Measurements from ENCODE around the gene PPP1R14B.
A peak's percentile ranks its signal among the peaks of the same experiment; 100 is the strongest.

Gene PPP1R14B

DNA sequence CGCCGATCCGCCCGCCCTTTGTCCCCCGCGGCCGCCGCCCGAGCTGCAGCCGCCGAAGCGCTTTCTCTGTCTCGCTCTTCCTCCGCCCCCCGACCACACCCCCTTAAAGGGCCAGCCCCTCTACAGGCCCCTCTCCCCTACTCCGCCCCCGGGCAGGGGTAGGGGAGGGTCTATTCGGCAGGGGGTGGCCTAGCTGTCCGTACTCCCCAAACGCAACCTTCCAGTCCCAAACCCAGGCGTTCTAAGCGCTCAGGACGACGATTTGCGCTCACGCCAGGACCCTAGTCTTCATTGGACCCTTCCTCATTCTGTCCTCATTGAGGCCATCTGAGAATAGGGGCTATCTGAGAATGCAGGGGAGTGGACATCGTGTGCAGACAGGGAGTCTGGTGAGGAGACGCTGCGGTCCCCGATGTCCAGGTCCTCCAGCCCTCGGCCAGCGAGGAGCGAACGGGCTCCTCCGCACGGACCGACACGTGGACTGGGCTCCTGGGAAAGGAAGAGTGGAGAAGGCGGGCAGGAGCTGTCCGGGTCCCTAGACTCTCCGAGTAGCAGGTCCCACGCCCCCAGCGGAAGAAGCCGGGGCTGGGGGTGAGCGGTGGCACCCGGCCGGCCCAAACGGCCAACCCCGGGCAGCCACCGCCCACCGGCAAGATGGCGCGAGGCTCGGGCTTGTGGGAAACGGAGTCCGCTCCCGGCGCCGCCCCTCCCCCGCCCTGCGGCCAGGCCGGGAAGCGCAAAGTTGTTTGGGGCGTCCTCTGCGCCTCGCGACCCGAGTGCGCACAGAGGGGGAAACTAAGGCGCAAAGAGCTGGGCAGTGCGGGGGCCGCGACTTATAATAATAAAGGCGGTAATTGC lies at the start of gene PPP1R14B:
TSS of gene PPP1R14B (minus strand) at position 73 of the 858 bp plus-strand sequence. CDS start 270 bp downstream, outside the sequence.
- peak; percentile 92 for DNase-seq (ENCODE audit: low read depth, low spot score)
- TF ChIP-seq, protein P1, sequence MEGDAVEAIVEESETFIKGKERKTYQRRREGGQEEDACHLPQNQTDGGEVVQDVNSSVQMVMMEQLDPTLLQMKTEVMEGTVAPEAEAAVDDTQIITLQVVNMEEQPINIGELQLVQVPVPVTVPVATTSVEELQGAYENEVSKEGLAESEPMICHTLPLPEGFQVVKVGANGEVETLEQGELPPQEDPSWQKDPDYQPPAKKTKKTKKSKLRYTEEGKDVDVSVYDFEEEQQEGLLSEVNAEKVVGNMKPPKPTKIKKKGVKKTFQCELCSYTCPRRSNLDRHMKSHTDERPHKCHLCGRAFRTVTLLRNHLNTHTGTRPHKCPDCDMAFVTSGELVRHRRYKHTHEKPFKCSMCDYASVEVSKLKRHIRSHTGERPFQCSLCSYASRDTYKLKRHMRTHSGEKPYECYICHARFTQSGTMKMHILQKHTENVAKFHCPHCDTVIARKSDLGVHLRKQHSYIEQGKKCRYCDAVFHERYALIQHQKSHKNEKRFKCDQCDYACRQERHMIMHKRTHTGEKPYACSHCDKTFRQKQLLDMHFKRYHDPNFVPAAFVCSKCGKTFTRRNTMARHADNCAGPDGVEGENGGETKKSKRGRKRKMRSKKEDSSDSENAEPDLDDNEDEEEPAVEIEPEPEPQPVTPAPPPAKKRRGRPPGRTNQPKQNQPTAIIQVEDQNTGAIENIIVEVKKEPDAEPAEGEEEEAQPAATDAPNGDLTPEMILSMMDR (IDR thresholded peaks at IDR 0.05; ENCODE audit: low read depth, low read length): no peak
- in situ Hi-C loops (cut with HindIII; ENCODE audit: low sequenced_read_pairs): no loop called here
- H3K4me3 ChIP-seq (ENCODE audit: low read depth, low read length): peak within 1 kb of the TSS; percentile 67

- in situ Hi-C loops (cut with HindIII; ENCODE audit: low sequenced_read_pairs): no loop called here
Observed at GRCh38 chr11:64296236-64296635, 49.5 kb upstream of the PPP1R14B start.

DNA sequence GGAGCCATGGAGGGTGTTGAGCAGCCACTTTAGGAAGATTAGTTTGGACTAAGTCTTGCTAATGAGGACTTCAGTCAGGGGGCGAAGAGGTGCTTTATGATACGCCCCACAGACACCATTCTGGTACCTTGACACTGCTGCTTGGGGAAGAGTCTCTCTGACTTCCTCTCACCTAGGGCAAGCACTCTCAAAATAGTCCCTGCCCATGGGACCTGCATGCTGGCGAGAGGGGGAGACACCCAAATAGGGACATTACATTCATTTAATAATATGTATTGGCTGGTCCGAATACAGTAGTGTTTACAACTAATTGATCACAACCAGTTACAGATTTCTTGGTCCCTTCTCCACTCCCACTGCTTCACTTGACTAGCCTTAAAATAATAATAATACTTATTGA lies 49.0 kb upstream of the PPP1R14B start:
- DNase-seq (ENCODE audit: low read depth, low spot score): no peak
- in situ Hi-C loops (cut with HindIII; ENCODE audit: low sequenced_read_pairs): no loop called here
- H3K4me3 ChIP-seq (ENCODE audit: low read depth, low read length): no peak overlapping the region
- TF ChIP-seq, protein P1 (IDR thresholded peaks at IDR 0.05; ENCODE audit: low read depth, low read length): no peak

More at GRCh38 chr11:64296236-64296635, 49.5 kb upstream of the PPP1R14B start:
- TF ChIP-seq, protein P1 (IDR thresholded peaks at IDR 0.05; ENCODE audit: low read depth, low read length): no peak
- no peak overlapping the region for H3K4me3 ChIP-seq (ENCODE audit: low read depth, low read length)
- no peak for DNase-seq (ENCODE audit: low read depth, low spot score)

DNA sequence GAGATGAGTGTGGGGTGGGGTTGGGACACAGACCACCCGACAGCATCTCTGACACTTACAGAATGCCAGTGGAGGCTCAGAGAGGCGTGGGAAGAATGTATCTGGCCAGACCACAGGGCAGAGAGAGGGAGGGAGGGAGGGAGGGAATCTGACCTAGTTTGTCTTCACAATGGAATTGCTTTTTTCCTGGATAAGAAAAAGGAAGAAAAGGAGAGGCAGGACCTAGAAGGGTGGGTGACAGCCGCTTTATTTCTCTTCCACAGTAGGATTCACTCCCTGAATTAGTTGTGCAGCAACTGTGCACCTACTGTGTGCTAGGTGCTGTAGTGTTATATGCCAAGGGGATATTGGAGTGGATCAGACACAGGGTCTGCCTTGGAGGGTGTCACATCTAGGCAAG lies 48.0 kb upstream of the PPP1R14B start:
- DNase-seq (ENCODE audit: low read depth, low spot score): no peak
- in situ Hi-C loops (cut with HindIII; ENCODE audit: low sequenced_read_pairs): no loop called here
- H3K4me3 ChIP-seq (ENCODE audit: low read depth, low read length): no peak overlapping the region
- TF ChIP-seq, protein P1 (IDR thresholded peaks at IDR 0.05; ENCODE audit: low read depth, low read length): no peak

DNA sequence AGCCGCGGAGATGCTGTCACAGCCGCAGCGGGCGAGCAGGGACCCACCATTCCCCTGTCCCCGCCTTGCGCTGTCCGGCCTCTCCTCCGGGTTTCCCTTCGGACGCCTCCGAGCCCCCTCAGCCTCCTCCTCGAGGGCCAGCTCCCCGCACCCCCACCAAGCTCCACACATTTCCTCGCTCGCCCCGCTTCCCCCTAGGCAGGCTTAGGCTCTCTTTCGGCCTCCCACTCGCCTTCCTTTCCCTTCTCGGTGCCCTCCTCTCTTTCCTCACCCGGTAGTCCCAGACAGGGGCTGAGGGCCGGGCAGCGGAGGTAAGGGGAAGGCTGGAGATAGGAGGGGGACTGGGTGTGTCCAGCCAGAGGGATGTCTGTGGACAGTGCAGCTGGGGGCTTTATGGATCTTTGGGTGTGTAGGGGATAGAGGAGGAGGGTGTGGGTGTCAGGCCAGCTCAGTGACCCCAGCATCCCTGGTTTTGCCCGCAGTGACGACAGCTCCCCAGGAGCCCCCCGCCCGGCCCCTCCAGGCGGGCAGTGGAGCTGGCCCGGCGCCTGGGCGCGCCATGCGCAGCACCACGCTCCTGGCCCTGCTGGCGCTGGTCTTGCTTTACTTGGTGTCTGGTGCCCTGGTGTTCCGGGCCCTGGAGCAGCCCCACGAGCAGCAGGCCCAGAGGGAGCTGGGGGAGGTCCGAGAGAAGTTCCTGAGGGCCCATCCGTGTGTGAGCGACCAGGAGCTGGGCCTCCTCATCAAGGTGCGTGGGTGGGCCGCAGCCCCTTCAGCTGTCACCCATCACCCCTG lies 45.9 kb upstream of the PPP1R14B start:
- DNase-seq (ENCODE audit: low read depth, low spot score): no peak
- TF ChIP-seq, protein P1 (IDR thresholded peaks at IDR 0.05; ENCODE audit: low read depth, low read length): no peak
- in situ Hi-C loops (cut with HindIII; ENCODE audit: low sequenced_read_pairs): no loop called here
- no peak overlapping the region for H3K4me3 ChIP-seq (ENCODE audit: low read depth, low read length)

GRCh38 chr11:64291752-64292459 lies 45.2 kb upstream of the PPP1R14B start:
- no peak overlapping the region for H3K4me3 ChIP-seq (ENCODE audit: low read depth, low read length)
- in situ Hi-C loops (cut with HindIII; ENCODE audit: low sequenced_read_pairs): no loop called here
- TF ChIP-seq, protein P1 (IDR thresholded peaks at IDR 0.05; ENCODE audit: low read depth, low read length): no peak

More at GRCh38 chr11:64291752-64292459, 45.2 kb upstream of the PPP1R14B start:
- no peak for DNase-seq (ENCODE audit: low read depth, low spot score)
